ENCODE measurements around the gene LEFTY1. TPM values are rescaled to one million over a fixed set of nuclear protein-coding genes. Genes with fewer than 3 reads are reported as not detected.

Gene LEFTY1
- polyA plus RNA-seq, 1 donor from 2014 or later = 4.1 TPM

DNA sequence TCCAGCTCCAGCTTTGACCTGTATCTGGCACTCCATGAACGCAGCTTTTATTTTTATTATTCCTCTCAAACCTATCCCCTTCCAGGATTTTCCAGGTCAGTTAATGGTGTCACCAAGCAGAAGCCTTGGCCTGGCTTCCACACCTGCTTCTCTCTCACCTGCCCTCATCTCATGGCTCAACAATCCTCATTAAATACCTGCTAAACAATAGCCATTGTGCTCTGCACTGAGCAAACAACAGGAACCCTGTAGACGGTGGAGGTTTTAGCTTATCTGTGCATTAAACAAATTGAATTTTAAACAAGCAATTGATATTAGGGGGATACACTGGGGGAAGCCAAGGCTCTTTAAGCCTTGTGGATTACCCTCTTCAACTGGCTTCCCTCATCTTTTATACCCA lies 19.8 kb upstream of the LEFTY1 start:
- Histone ChIP-seq H2AFZ (ENCODE audit: low read depth, low read length) (no peak overlapping the region), H3K9me3 (ENCODE audit: low read length) (no peaks in the 10 kb centered on the region)

GRCh38 chr1:225908013-225908640 lies 19.2 kb upstream of the LEFTY1 start:
- no peak overlapping the region for H3K27ac ChIP-seq (ENCODE audit: low read length)
- H3K9ac ChIP-seq (ENCODE audit: low read length) = no peak overlapping the region
- no peaks in the 10 kb centered on the region for H4K20me1 ChIP-seq (ENCODE audit: insufficient read depth)
- H3K27me3 ChIP-seq (ENCODE audit: insufficient read depth, low read depth, low read length) = no peaks in the 10 kb centered on the region
- no peak overlapping the region for H3K4me3 ChIP-seq (ENCODE audit: low read length)
- H3F3A ChIP-seq (ENCODE audit: insufficient read depth, low read length, poor library complexity, severe bottlenecking) = no peaks in the 10 kb centered on the region
- no peaks in the 10 kb centered on the region for H3K9me3 ChIP-seq (ENCODE audit: low read length)
- H2AFZ ChIP-seq (ENCODE audit: low read depth, low read length) = no peak overlapping the region
- no peaks in the 10 kb centered on the region for H3K36me3 ChIP-seq (ENCODE audit: insufficient read depth, low read length)
- H3K9me2 ChIP-seq (ENCODE audit: insufficient read depth, low read length) = no peaks in the 10 kb centered on the region
- H3K79me2 ChIP-seq (replicated peaks; ENCODE audit: insufficient read depth, low read length) = no peaks in the 10 kb centered on the region
- TF ChIP-seq RAD21 (conservative IDR thresholded peaks at IDR 0.05) = no peak
- H3K4me2 ChIP-seq (ENCODE audit: low read length) = no peak overlapping the region

More for the DNA sequence above, 19.8 kb upstream of the LEFTY1 start:
- no peak overlapping the region for H3K4me3 ChIP-seq (ENCODE audit: low read length)
- H3K9me2 ChIP-seq (ENCODE audit: insufficient read depth, low read length) = no peaks in the 10 kb centered on the region
- H3K27me3 ChIP-seq (ENCODE audit: insufficient read depth, low read depth, low read length) = no peaks in the 10 kb centered on the region
- no peak overlapping the region for H3K27ac ChIP-seq (ENCODE audit: low read length)
- H3K36me3 ChIP-seq (ENCODE audit: insufficient read depth, low read length) = no peaks in the 10 kb centered on the region
- H3K9ac ChIP-seq (ENCODE audit: low read length) = no peak overlapping the region
- no peak for TF ChIP-seq EP300 (conservative IDR thresholded peaks at IDR 0.05; ENCODE audit: poor library complexity, severe bottlenecking)
- H3K4me2 ChIP-seq (ENCODE audit: low read length) = no peak overlapping the region
- H3K79me2 ChIP-seq (replicated peaks; ENCODE audit: insufficient read depth, low read length) = no peaks in the 10 kb centered on the region
- no peaks in the 10 kb centered on the region for H3F3A ChIP-seq (ENCODE audit: insufficient read depth, low read length, poor library complexity, severe bottlenecking)
- H4K20me1 ChIP-seq (ENCODE audit: insufficient read depth) = no peaks in the 10 kb centered on the region

- Histone ChIP-seq H3K27me3 (ENCODE audit: insufficient read depth, low read depth, low read length) (no peaks in the 10 kb centered on the region), H3K36me3 (ENCODE audit: insufficient read depth, low read length) (no peaks in the 10 kb centered on the region), H3K4me3 (ENCODE audit: low read length) (no peak overlapping the region), H3F3A (ENCODE audit: insufficient read depth, low read length, poor library complexity, severe bottlenecking) (no peaks in the 10 kb centered on the region), H3K9me2 (ENCODE audit: insufficient read depth, low read length) (no peaks in the 10 kb centered on the region), H4K20me1 (ENCODE audit: insufficient read depth) (no peaks in the 10 kb centered on the region), H3K27ac (ENCODE audit: low read length) (no peak overlapping the region), H3K79me2 (replicated peaks; ENCODE audit: insufficient read depth, low read length) (no peaks in the 10 kb centered on the region), H3K9me3 (ENCODE audit: low read length) (no peaks in the 10 kb centered on the region), H3K9ac (ENCODE audit: low read length) (no peak overlapping the region), H2AFZ (ENCODE audit: low read depth, low read length) (no peak overlapping the region), H3K4me2 (ENCODE audit: low read length) (no peak overlapping the region)
- TF ChIP-seq MXI1 (conservative IDR thresholded peaks at IDR 0.05; ENCODE audit: poor library complexity, severe bottlenecking) = no peak
- no peak for TF ChIP-seq EZH2 (IDR thresholded peaks at IDR 0.05; ENCODE audit: borderline replicate concordance, insufficient read depth, low read length, poor library complexity, severe bottlenecking)
- no peak for TF ChIP-seq POLR2AphosphoS5 (IDR thresholded peaks at IDR 0.05)
- TF ChIP-seq RAD21 (conservative IDR thresholded peaks at IDR 0.05) = no peak
- TF ChIP-seq TAF1 (IDR thresholded peaks at IDR 0.05; ENCODE audit: low read depth) = no peak
Measured at GRCh38 chr1:225907341-225907740, 18.4 kb upstream of the LEFTY1 start.

DNA sequence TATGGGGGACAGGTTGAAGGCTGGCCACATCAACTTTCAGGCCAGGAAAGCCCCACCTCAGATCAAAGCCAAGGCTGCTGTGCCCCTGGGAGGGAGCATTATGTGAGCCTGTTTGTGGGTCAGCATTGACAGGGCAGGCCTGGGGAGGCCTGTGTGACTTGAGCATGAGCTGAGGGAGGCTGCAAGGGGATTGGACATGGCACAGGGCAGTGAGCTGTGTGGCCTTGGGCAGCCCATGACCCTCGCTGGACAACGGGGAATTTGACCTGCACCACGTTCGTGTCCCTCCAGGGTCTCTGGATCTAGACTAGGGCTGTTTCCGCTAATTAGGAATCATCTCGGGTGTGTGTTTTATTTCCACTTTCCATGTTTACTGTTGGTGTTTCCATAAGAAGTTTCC lies 17.5 kb upstream of the LEFTY1 start:
- no peak overlapping the region for H3K4me3 ChIP-seq (ENCODE audit: low read length)
- H3K79me2 ChIP-seq (replicated peaks; ENCODE audit: insufficient read depth, low read length) = no peaks in the 10 kb centered on the region
- no peaks in the 10 kb centered on the region for H3F3A ChIP-seq (ENCODE audit: insufficient read depth, low read length, poor library complexity, severe bottlenecking)
- H3K27me3 ChIP-seq (ENCODE audit: insufficient read depth, low read depth, low read length) = no peaks in the 10 kb centered on the region
- H3K9me3 ChIP-seq (ENCODE audit: low read length) = no peaks in the 10 kb centered on the region
- TF ChIP-seq SMC3 (conservative IDR thresholded peaks at IDR 0.05; ENCODE audit: poor library complexity) = no peak
- TF ChIP-seq, protein P1, sequence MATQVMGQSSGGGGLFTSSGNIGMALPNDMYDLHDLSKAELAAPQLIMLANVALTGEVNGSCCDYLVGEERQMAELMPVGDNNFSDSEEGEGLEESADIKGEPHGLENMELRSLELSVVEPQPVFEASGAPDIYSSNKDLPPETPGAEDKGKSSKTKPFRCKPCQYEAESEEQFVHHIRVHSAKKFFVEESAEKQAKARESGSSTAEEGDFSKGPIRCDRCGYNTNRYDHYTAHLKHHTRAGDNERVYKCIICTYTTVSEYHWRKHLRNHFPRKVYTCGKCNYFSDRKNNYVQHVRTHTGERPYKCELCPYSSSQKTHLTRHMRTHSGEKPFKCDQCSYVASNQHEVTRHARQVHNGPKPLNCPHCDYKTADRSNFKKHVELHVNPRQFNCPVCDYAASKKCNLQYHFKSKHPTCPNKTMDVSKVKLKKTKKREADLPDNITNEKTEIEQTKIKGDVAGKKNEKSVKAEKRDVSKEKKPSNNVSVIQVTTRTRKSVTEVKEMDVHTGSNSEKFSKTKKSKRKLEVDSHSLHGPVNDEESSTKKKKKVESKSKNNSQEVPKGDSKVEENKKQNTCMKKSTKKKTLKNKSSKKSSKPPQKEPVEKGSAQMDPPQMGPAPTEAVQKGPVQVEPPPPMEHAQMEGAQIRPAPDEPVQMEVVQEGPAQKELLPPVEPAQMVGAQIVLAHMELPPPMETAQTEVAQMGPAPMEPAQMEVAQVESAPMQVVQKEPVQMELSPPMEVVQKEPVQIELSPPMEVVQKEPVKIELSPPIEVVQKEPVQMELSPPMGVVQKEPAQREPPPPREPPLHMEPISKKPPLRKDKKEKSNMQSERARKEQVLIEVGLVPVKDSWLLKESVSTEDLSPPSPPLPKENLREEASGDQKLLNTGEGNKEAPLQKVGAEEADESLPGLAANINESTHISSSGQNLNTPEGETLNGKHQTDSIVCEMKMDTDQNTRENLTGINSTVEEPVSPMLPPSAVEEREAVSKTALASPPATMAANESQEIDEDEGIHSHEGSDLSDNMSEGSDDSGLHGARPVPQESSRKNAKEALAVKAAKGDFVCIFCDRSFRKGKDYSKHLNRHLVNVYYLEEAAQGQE (IDR thresholded peaks at IDR 0.05; ENCODE audit: borderline replicate concordance) = no peak
- no peak for TF ChIP-seq RAD21 (conservative IDR thresholded peaks at IDR 0.05)
- no peak for TF ChIP-seq POLR2AphosphoS5 (IDR thresholded peaks at IDR 0.05)
- TF ChIP-seq TAF1 (IDR thresholded peaks at IDR 0.05; ENCODE audit: low read depth) = no peak
- no peak for TF ChIP-seq EZH2 (IDR thresholded peaks at IDR 0.05; ENCODE audit: borderline replicate concordance, insufficient read depth, low read length, poor library complexity, severe bottlenecking)
- TF ChIP-seq MXI1 (conservative IDR thresholded peaks at IDR 0.05; ENCODE audit: poor library complexity, severe bottlenecking) = no peak
- H2AFZ ChIP-seq (ENCODE audit: low read depth, low read length) = no peak overlapping the region
- H3K36me3 ChIP-seq (ENCODE audit: insufficient read depth, low read length) = no peaks in the 10 kb centered on the region
- H4K20me1 ChIP-seq (ENCODE audit: insufficient read depth) = no peaks in the 10 kb centered on the region
- H3K4me2 ChIP-seq (ENCODE audit: low read length) = no peak overlapping the region
- no peak overlapping the region for H3K27ac ChIP-seq (ENCODE audit: low read length)
- no peak overlapping the region for H3K9ac ChIP-seq (ENCODE audit: low read length)
- no peaks in the 10 kb centered on the region for H3K9me2 ChIP-seq (ENCODE audit: insufficient read depth, low read length)
